HG02981 (cell line): ENCODE data around the gene GPR84.
"Not testable (repeated sequence)": the region's sequence is repeated elsewhere in the genome, so short reads cannot be mapped to it uniquely, and the experiment has no call there.

Experiments
- ATAC-seq: cut with Tn5 transposase; IDR thresholded peaks from one replicate; pipeline ENCODE4 v1.9.1; 2021; ENCODE audit warnings: mild to moderate bottlenecking, moderate library complexity; ENCODE audit not compliant: unreplicated experiment

Gene GPR84

DNA sequence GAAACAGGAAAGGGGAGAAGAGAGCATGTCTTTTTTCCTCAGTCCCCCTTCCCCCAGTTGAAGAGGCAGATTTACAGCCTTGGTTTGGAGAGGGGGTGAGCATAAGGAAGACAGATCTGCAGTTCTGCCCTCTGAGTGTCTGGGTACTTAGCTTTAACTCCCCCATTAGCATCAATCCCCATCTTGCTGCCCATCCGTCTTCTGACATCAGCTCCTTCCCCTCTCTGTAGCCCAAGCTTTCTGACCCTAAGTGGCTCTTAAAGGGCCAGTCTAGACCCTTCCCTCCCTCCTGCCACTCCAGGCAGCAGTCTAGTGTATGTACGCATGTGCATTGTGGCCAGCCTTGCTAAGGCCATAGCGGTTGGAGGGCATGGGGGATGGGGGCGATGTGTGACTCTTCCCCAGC lies 7.3 kb downstream of the GPR84 start:
- ATAC-seq = no peak

- ATAC-seq = no peak
Observed at GRCh38 chr12:54356228-54356627, 8.1 kb downstream of the GPR84 start.

- no peak for ATAC-seq
Observed at GRCh38 chr12:54355104-54355815, 9.0 kb downstream of the GPR84 start.

DNA sequence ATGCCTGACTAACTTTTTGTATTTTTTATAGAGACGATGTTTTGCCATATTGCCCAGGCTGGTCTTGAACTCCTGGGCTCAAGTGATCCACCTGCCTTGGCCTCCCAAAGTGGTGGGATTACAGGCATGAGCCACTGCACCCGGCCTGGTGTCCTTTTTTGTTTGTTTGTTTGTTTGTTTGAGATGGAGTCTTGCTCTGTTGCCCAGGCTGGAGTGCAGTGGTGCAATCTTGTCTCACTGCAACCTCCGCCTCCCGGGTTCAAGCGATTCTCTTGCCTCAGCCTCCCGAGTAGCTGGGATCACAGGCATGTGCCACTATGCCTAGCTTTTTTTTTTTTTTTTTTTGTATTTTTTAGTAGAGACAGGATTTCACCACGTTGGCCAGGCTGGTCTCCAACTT lies 10.0 kb downstream of the GPR84 start:
- ATAC-seq = not testable (repeated sequence)

- no peak for ATAC-seq
Observed at GRCh38 chr12:54352891-54353874, 11.1 kb downstream of the GPR84 start.

DNA sequence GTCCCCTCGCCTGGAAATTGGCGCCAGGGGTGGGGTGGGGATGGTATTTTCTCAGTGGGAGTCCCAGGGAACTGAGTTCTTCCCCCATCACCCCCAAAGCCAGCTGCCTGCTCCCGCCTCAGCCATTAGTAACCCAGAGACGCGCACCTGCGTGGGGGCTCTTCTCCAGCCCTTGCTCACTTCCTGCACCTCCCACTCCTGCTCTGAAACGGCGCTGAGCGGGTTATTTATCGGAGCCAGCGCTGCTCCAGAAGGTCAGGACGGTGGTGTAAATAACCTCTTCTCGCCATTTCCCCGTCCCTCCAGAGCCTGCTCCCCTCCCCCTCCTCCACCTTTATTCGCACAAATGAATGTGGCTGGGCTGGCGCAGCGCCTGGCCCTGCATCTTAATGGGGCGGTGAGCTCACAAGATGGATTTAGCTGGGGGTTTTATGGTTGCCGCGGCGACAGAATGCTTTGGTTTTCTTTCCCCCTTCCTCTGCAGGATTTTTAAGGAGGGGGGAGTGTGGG lies 12.2 kb downstream of the GPR84 start:
- ATAC-seq = no peak

GRCh38 chr12:54351341-54351740 lies 12.9 kb downstream of the GPR84 start:
- ATAC-seq = no peak

DNA sequence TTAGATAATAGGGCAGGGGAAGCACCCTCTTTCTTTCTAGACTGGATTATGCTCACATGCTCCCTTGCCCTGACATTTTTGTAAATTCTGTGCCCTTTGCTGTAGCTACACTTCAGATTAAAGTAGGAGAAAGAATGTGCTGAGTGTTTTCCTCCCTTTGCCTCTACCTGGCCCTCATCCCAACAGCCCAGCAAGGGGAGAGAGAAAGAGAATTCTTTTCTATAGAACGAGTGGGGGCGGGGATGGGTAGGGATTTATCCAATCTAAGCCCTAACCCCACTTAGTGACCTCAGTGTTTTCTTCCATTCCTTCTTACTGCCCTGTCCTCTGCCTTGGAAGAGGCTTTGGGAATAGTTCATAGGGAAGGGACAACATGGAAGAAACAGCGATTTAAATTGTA lies 13.5 kb downstream of the GPR84 start:
- no peak for ATAC-seq

DNA sequence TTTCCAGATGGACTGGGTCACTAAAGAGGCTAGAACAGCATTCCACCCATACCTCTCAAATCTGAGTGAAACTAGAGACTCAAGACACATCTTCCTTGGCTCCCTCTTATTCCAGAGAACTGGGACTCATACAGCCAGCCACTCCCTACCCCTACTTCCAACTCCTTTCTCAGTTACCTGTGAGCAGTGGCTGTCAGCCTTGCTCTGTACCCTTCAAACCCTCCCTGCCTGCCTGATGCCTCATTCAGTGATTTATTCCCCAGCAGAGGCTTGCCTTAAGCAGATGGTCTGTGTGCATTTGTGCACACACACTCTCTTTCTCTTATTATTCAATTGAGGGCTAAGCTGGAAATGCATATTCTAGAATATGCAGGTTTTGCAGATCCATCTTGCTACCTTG lies 14.6 kb downstream of the GPR84 start:
- ATAC-seq = no peak

DNA sequence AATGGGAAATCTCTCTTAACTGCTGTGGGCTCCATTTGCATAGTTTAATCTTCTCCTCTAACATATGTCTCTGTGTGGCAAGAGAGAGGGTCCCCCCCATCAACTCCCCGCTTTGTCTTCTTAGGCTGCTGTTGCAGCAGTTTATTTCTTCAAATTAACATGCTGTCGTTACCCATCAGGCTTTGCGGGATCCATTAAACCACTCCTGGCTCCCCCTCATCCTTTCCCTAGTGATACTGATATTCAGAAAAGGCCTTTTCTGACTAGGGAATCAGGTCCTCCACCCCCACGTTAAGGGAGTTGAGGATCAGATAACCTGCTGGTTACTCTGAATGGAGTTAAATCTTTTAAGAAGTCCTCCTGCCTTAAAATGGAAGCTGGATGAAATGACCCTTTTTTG lies 15.2 kb downstream of the GPR84 start:
- no peak for ATAC-seq

DNA sequence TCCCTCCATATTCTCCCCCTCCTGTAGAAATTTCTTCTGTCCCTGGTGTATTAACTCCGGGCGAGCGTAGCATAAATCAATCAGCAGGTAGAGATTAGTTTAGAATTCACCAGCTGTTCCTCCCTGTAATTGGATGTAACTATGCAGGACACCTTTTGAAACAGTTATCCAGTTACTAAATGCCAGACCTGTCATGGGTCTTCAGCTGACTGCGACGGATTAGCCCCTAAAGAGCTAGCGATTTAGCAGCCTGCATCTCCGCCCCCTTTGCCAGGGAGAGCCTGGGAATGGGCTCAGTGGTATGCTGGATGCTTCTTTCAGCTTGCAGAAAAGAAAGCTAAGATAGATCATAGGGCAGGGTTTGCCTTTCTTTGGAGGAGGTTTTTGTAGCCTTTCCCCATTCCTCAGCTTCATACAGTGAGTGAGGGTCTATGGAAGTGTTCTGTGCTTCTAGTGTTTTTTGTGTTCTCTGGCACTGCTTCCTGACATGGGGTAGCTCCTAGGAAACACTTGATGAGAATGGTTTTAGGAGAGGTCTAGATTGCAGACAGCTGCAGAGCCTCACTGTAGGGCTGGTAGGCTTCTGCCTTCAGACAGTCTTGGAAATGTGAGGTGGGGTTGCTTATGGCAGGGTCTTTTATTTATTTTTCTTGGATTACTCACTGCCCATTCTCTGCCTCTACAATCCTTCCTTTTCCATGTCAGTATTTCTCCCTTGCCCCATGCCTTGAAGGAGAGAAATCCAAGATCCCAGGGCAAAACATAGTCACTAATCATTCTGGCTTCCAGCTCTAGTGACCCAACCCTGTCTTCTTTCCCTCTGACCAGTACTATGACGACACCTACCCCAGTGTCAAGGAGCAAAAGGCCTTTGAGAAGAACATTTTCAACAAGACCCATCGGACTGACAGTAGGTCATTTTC lies 22.6 kb downstream of the GPR84 start:
- no peak for ATAC-seq

DNA sequence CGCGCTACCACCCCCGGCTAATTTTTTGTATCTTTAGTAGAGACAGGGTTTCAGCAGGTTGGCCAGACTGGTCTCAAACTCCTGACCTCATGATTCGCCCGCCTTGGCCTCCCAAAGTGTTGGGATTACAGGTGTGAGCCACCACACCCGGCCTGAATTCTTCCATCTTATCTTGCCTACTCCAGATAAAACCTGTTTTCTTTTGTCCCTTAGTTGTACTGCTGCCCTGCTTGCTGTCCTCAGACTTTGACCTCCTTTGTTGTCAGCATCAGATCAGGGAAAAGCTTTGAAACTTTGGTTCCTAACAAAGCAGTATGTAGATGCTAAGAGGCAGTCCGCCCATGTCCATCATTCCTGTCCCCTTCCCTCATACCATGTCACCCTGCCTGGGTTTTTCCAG lies 23.4 kb downstream of the GPR84 start:
- no peak for ATAC-seq

GRCh38 chr12:54338698-54339296 lies 25.5 kb downstream of the GPR84 start:
- ATAC-seq = no peak

DNA sequence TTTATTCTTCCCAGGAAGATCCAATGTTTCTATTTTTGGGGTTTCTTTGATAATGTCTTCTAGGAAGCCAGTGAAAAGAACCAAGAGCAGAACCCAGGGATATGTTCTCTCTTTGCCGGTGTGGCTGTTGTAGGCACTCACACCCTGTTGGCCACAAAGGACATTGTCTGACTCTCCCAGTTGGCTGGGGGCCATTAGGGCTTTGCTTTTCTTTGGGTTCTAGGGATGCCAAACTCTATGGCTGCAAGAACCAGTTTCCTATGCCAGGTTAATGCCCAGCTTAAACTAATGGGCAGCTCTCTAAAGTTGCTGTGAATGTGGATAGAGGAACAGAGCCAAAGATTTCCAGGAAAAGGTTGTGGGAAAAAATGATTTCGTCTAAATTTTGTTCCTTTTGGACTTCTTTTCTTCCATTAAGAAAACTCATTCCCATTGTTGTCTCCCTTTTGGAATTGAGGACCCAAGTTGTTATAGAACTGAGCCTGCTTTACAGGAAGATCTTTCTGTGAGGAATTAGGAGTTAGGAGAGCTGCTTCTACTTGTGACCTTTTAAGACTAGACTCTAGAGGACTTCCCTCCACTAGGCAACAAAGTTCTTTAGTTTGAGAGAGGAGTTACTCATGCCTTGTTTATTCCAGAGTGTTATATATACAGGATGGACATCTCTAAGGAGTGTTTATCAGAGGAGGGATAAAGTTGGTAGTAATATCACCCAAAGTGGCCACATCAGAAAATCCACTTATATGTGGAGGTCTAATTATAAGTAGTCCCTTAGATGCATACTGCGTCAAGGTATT lies 26.2 kb downstream of the GPR84 start:
- no peak for ATAC-seq

GRCh38 chr12:54337280-54337842 lies 26.9 kb downstream of the GPR84 start:
- ATAC-seq = no peak

DNA sequence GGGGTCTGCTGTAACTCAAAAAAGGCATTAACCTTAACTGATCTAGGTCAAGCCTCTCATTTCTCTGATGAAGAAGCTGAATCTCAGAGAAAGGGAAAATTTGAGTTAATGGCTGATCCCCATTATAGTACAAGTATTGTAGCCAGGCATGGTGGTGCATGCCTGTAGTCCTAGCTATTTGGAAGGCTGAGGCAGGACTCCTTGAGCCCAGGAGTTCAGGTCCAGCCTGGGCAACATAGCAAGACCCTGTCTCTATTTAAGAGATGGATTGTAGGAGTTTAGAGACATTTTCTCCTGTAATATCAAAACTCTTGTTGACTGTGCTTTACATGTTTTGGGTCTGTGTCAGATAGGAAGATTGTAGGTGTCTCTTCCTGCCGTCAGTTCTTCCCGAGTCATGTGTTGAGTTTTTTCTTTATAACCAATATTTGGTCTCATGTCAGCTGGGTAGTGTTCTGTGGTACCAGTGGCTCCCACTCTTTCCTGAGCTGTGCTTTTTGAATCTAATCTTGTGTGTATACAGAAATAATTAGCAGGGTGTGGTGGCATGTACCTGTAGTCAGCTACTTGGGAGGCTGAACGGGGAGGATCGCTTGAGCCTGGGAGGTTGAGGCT lies 30.8 kb downstream of the GPR84 start:
- no peak for ATAC-seq

GRCh38 chr12:54331461-54331860 lies 32.8 kb downstream of the GPR84 start:
- no peak for ATAC-seq

- ATAC-seq = no peak
Observed at GRCh38 chr12:54330442-54330841, 33.8 kb downstream of the GPR84 start.

GRCh38 chr12:54329759-54330158 lies 34.5 kb downstream of the GPR84 start:
- no peak for ATAC-seq
